SU-DHL-6 (cell line): ENCODE results near the gene TRAF4.

Experiments
- H2AFZ ChIP-seq: fragments of 200-600 bp; sonication (generic); 2 replicates; pipeline ENCODE4 v1.6.1; 2014; ENCODE audit warnings: low read depth, mild to moderate bottlenecking, moderate library complexity, mixed read lengths, antibody characterized with exemption, low read length; ENCODE audit not compliant: severe bottlenecking
- H3F3A ChIP-seq: fragments of 200-600 bp; shearing (Covaris generic); 2 replicates; pipeline ENCODE4 v1.6.0; 2016; ENCODE audit warnings: antibody characterized with exemption, mild to moderate bottlenecking; ENCODE audit not compliant: insufficient read depth
- H3K27ac ChIP-seq: fragments of 200-600 bp; sonication (generic); 2 replicates; pipeline ENCODE4 v1.5.1; 2016; ENCODE audit warnings: low read depth, mild to moderate bottlenecking, low read length, moderate library complexity, mixed read lengths
- H3K27me3 ChIP-seq: fragments of 200-600 bp; sonication (generic), shearing (Covaris generic); 2 replicates; pipeline ENCODE4 v1.6.0; 2014; ENCODE audit warnings: mild to moderate bottlenecking, low read length
- H3K36me3 ChIP-seq: fragments of 200-600 bp; sonication (generic); 2 replicates; pipeline ENCODE4 v1.6.1; 2014; ENCODE audit warnings: mild to moderate bottlenecking, low read length, mixed read lengths
- H3K4me2 ChIP-seq: fragments of 300-600, 200-600 bp; shearing (Covaris generic), sonication (generic); 2 replicates; pipeline ENCODE4 v1.6.0; 2014; ENCODE audit warnings: low read length, low read depth, mild to moderate bottlenecking; ENCODE audit not compliant: poor library complexity, severe bottlenecking
- H3K4me3 ChIP-seq: fragments of 200-600 bp; sonication (generic); 2 replicates; pipeline ENCODE4 v1.5.1; 2014; ENCODE audit warnings: antibody characterized with exemption, low read length, mild to moderate bottlenecking, mixed read lengths; ENCODE audit not compliant: insufficient read depth, poor library complexity, severe bottlenecking
- H3K79me2 ChIP-seq: fragments of 200-600 bp; sonication (generic); 2 replicates; pipeline ENCODE4 v1.6.1; 2014; ENCODE audit warnings: mild to moderate bottlenecking, low read length, moderate library complexity; ENCODE audit not compliant: insufficient read depth
- H3K9ac ChIP-seq: fragments of 200-600 bp; sonication (generic); 2 replicates; pipeline ENCODE4 v1.7.0; 2014; ENCODE audit warnings: mild to moderate bottlenecking, low read length
- H3K9me2 ChIP-seq: fragments of 200-600 bp; sonication (generic); replicated peaks from 2 replicates; pipeline ENCODE4 v1.6.1; 2014; ENCODE audit warnings: low read length; ENCODE audit not compliant: insufficient read depth
- H3K9me3 ChIP-seq: fragments of 200-600 bp; sonication (generic); 2 replicates; pipeline ENCODE4 v1.6.1; 2014; ENCODE audit warnings: low read length, mixed read lengths; ENCODE audit not compliant: insufficient read depth
- H4K20me1 ChIP-seq: fragments of 200-600 bp; sonication (generic); 2 replicates; pipeline ENCODE4 v1.6.1; 2014; ENCODE audit warnings: low read depth, mild to moderate bottlenecking, antibody characterized with exemption, low read length, moderate library complexity, mixed read lengths
- CTCF ChIP-seq: fragments of 200-600 bp; sonication (generic); IDR thresholded peaks from one replicate; pipeline ENCODE4 v1.5.1; 2017; ENCODE audit warnings: antibody characterized with exemption, mild to moderate bottlenecking, low read length, moderate library complexity; ENCODE audit not compliant: insufficient read depth, poor library complexity, severe bottlenecking
- EZH2phosphoT487 ChIP-seq: fragments of 200-600 bp; sonication (generic), shearing (Covaris generic); conservative IDR thresholded peaks from 2 replicates; pipeline ENCODE4 v1.6.1; 2018; ENCODE audit warnings: mild to moderate bottlenecking, antibody characterized with exemption, low read length, moderate library complexity, mixed read lengths

The TRAF4 gene

GRCh38 chr17:28700830-28701492, 42.9 kb upstream of the TRAF4 start:
- H3K79me2 ChIP-seq, result no peaks in the 10 kb centered on the region
- H3K4me2 ChIP-seq, result no peak overlapping the region
- H3F3A ChIP-seq, result no peaks in the 10 kb centered on the region
- H3K9me3 ChIP-seq, result no peaks in the 10 kb centered on the region
- H4K20me1 ChIP-seq, result no peaks in the 10 kb centered on the region
- H3K27ac ChIP-seq, result no peak overlapping the region
- TF ChIP-seq EZH2phosphoT487 (no peak), CTCF (no peak)
- H3K4me3 ChIP-seq, result no peak overlapping the region
- H3K36me3 ChIP-seq, result peaks cover 3% of the 10 kb centered on the region; the same call in 1 of the 2 replicates
- no peaks in the 10 kb centered on the region for H3K27me3 ChIP-seq
- no peak overlapping the region for H2AFZ ChIP-seq
- H3K9me2 ChIP-seq, result no peaks in the 10 kb centered on the region
- no peak overlapping the region for H3K9ac ChIP-seq

- H4K20me1 ChIP-seq, result no peaks in the 10 kb centered on the region
- no peak for TF ChIP-seq EZH2phosphoT487
- no peak for TF ChIP-seq CTCF
- no peaks in the 10 kb centered on the region; the same call in 1 of the 2 replicates for H3K36me3 ChIP-seq
- no peak overlapping the region for H2AFZ ChIP-seq
- H3K4me2 ChIP-seq, result no peak overlapping the region
- H3K27ac ChIP-seq, result no peak overlapping the region
- H3K79me2 ChIP-seq, result no peaks in the 10 kb centered on the region
- no peaks in the 10 kb centered on the region for H3K9me2 ChIP-seq
- no peak overlapping the region for H3K9ac ChIP-seq
- no peaks in the 10 kb centered on the region for H3K27me3 ChIP-seq
- no peaks in the 10 kb centered on the region for H3F3A ChIP-seq
- H3K9me3 ChIP-seq, result no peaks in the 10 kb centered on the region
- H3K4me3 ChIP-seq, result no peak overlapping the region
These were observed 41.6 kb upstream of the TRAF4 start for GRCh38 chr17:28702026-28702751.

- Histone ChIP-seq H3K9ac (no peak overlapping the region), H3K9me2 (no peaks in the 10 kb centered on the region), H3K4me2 (no peak overlapping the region), H3K79me2 (no peaks in the 10 kb centered on the region), H3K27me3 (no peaks in the 10 kb centered on the region), H2AFZ (no peak overlapping the region), H3F3A (no peaks in the 10 kb centered on the region; the same call in 1 of the 2 replicates), H3K9me3 (no peaks in the 10 kb centered on the region), H4K20me1 (no peaks in the 10 kb centered on the region), H3K36me3 (no peaks in the 10 kb centered on the region; the same call in 1 of the 2 replicates), H3K4me3 (no peak overlapping the region), H3K27ac (no peak overlapping the region)
- TF ChIP-seq CTCF, result no peak
- TF ChIP-seq EZH2phosphoT487, result no peak
These were observed 41.1 kb upstream of the TRAF4 start for GRCh38 chr17:28702752-28703150.
